ENCODE measurements around the gene SRSF7. TPM values are rescaled to one million over a fixed set of nuclear protein-coding genes. Genes with fewer than 3 reads are reported as not detected.
"Not testable (repeated sequence)": the region's sequence is repeated elsewhere in the genome, so short reads cannot be mapped to it uniquely, and the experiment has no call there.

SRSF7 gene
- total RNA-seq, 1 donor from 2014 or later = 106 TPM

- Histone ChIP-seq H3K4me3 (no peak overlapping the region), H3K27ac (peak overlapping the region; percentile 61), H3K4me1 (no peaks in the 10 kb centered on the region), H3K9me3 (no peaks in the 10 kb centered on the region), H3K36me3 (peaks cover 0 to 10% of the 10 kb centered on the region in 2 donors), H3K27me3 (no peaks in the 10 kb centered on the region)
- no peak for TF ChIP-seq POLR2A (IDR thresholded peaks at IDR 0.05)
- no peak for TF ChIP-seq CTCF (IDR thresholded peaks at IDR 0.05)
- TF ChIP-seq POLR2AphosphoS5 (IDR thresholded peaks at IDR 0.05; ENCODE audit: insufficient read depth in 1 of 2, low read depth in 1 of 2) = no peak
- intact Hi-C loops (cut with DNase I) = no loop called here
- DNase-seq (ENCODE audit: extremely low spot score in 2 of 2) = no peak
Observed at GRCh38 chr2:38737925-38738324, 13.2 kb downstream of the SRSF7 start.

- H3K9me3 ChIP-seq; H3K4me3 ChIP-seq; intact Hi-C loops (cut with DNase I); H3K27me3 ChIP-seq; H3K4me1 ChIP-seq; DNase-seq (ENCODE audit: extremely low spot score in 2 of 2): not testable (repeated sequence)
- Histone ChIP-seq H3K27ac (peak overlapping the region; percentile 61), H3K36me3 (peaks cover 2 to 13% of the 10 kb centered on the region in 2 donors)
- peak in 1 of 2 donors; percentile 58 for TF ChIP-seq POLR2AphosphoS5 (IDR thresholded peaks at IDR 0.05; ENCODE audit: insufficient read depth in 1 of 2, low read depth in 1 of 2)
Observed at GRCh38 chr2:38737000-38737698, 14.0 kb downstream of the SRSF7 start.

- intact Hi-C loops (cut with DNase I) = no loop called here
- H3K27ac ChIP-seq = no peak overlapping the region
- H3K9me3 ChIP-seq = no peaks in the 10 kb centered on the region
Observed at GRCh38 chr2:38735999-38736320, 15.2 kb downstream of the SRSF7 start.

GRCh38 chr2:38734299-38735058, 16.7 kb downstream of the SRSF7 start:
- Histone ChIP-seq H3K4me1 (no peaks in the 10 kb centered on the region), H3K36me3 (peaks cover 2 to 13% of the 10 kb centered on the region in 2 donors), H3K9me3 (no peaks in the 10 kb centered on the region), H3K27me3 (no peaks in the 10 kb centered on the region), H3K4me3 (no peak overlapping the region), H3K27ac (no peak overlapping the region)
- intact Hi-C loops (cut with DNase I) = loop anchor here (5.0 kb wide), 1 partner anchor 127 kb away; no protein-coding TSS in a partner anchor
- DNase-seq (ENCODE audit: extremely low spot score in 2 of 2) = no peak
- TF ChIP-seq POLR2AphosphoS5 (IDR thresholded peaks at IDR 0.05; ENCODE audit: insufficient read depth in 1 of 2, low read depth in 1 of 2) (no peak), CTCF (IDR thresholded peaks at IDR 0.05) (no peak), POLR2A (IDR thresholded peaks at IDR 0.05) (no peak)

More at GRCh38 chr2:38735999-38736320, 15.2 kb downstream of the SRSF7 start:
- no peak overlapping the region for H3K4me3 ChIP-seq
- no peak for TF ChIP-seq POLR2AphosphoS5 (IDR thresholded peaks at IDR 0.05; ENCODE audit: insufficient read depth in 1 of 2, low read depth in 1 of 2)
- no peak for TF ChIP-seq POLR2A (IDR thresholded peaks at IDR 0.05)
- no peak for TF ChIP-seq CTCF (IDR thresholded peaks at IDR 0.05)
- no peak for DNase-seq (ENCODE audit: extremely low spot score in 2 of 2)
- H3K27me3 ChIP-seq = no peaks in the 10 kb centered on the region
- peaks cover 2 to 13% of the 10 kb centered on the region in 2 donors for H3K36me3 ChIP-seq
- H3K4me1 ChIP-seq = no peaks in the 10 kb centered on the region

GRCh38 chr2:38733300-38733971, 17.7 kb downstream of the SRSF7 start:
- intact Hi-C loops (cut with DNase I) = loop anchor here (5.0 kb wide), 1 partner anchor 126 kb away; no protein-coding TSS in a partner anchor

More at GRCh38 chr2:38733300-38733971, 17.7 kb downstream of the SRSF7 start:
- H3K36me3 ChIP-seq = peaks cover 2 to 13% of the 10 kb centered on the region in 2 donors
- TF ChIP-seq POLR2A (IDR thresholded peaks at IDR 0.05) (no peak), POLR2AphosphoS5 (IDR thresholded peaks at IDR 0.05; ENCODE audit: insufficient read depth in 1 of 2, low read depth in 1 of 2) (no peak)
- H3K27ac ChIP-seq = no peak overlapping the region
- DNase-seq (ENCODE audit: extremely low spot score in 2 of 2) = no peak
- H3K4me3 ChIP-seq = no peak overlapping the region
- H3K27me3 ChIP-seq = no peaks in the 10 kb centered on the region
- no peaks in the 10 kb centered on the region for H3K9me3 ChIP-seq
- no peaks in the 10 kb centered on the region for H3K4me1 ChIP-seq
